Left ventricle myocardium inferior (tissue), 1 donor: ENCODE data around the gene CD302. TPM values are rescaled to one million over a fixed set of nuclear protein-coding genes. Genes with fewer than 3 reads are reported as not detected.

Experiments used
- DNase-seq: peaks from one replicate; pipeline ENCODE4 v3.0.0-alpha.2; 2020
- H3K27ac ChIP-seq: fragments of 200-600 bp; replicated peaks from 2 replicates; pipeline ENCODE4 v1.8.0; 2021
- H3K27me3 ChIP-seq: fragments of 200-600 bp; 2 replicates; pipeline ENCODE4 v1.8.0; 2021; ENCODE audit warnings: low read depth
- H3K36me3 ChIP-seq: fragments of 200-600 bp; 2 replicates; pipeline ENCODE4 v1.8.0; 2021
- H3K4me1 ChIP-seq: fragments of 200-600 bp; 2 replicates; pipeline ENCODE4 v1.8.0; 2021
- H3K4me3 ChIP-seq: fragments of 200-600 bp; 2 replicates; pipeline ENCODE4 v1.8.0; 2021; ENCODE audit warnings: mild to moderate bottlenecking, moderate library complexity
- H3K9me3 ChIP-seq: fragments of 200-600 bp; replicated peaks from 2 replicates; pipeline ENCODE4 v1.8.0; 2021
- CTCF ChIP-seq: fragments of 200-600 bp; IDR thresholded peaks from 2 replicates; pipeline ENCODE4 v1.8.0; 2021; ENCODE audit warnings: antibody characterized with exemption, mild to moderate bottlenecking, borderline replicate concordance
- intact Hi-C: fragments of 100-400 bp; cut with micrococcal nuclease; formaldehyde crosslinking; loops from one replicate; pipeline ENCODE4 v1.11.0; 2022
- total RNA-seq: library from RNA; stranded (reverse); fragmentation: NEBNext Ultra II Directional; extraction: Animal tissue kit (Norgen Biotek cat#: 25700); gene quantifications from one replicate; pipeline ENCODE4 v1.2.1, GENCODE V29; 2021
- donor health status: DM: no; HTN: yes; CAD: no; lungs with severe emphysema.

CD302 gene
- total RNA-seq, 1 donor from 2014 or later = 17.2 TPM

- Histone ChIP-seq H3K27me3 (no peaks in the 10 kb centered on the region), H3K4me1 (peaks cover 53% of the 10 kb centered on the region), H3K36me3 (peaks cover 79% of the 10 kb centered on the region), H3K9me3 (no peaks in the 10 kb centered on the region), H3K27ac (no peak overlapping the region), H3K4me3 (no peak overlapping the region)
- no peak for TF ChIP-seq CTCF
- intact Hi-C loops = no loop called here
- no peak for DNase-seq
These were observed 37.7 kb downstream of the CD302 start for GRCh38 chr2:159760326-159760725.

GRCh38 chr2:159759577-159759976 lies 38.4 kb downstream of the CD302 start:
- peaks cover 74% of the 10 kb centered on the region for H3K36me3 ChIP-seq
- H3K27me3 ChIP-seq = no peaks in the 10 kb centered on the region
- intact Hi-C loops = no loop called here
- TF ChIP-seq CTCF = no peak
- H3K9me3 ChIP-seq = no peaks in the 10 kb centered on the region
- H3K27ac ChIP-seq = no peak overlapping the region
- peaks cover 60% of the 10 kb centered on the region for H3K4me1 ChIP-seq
- H3K4me3 ChIP-seq = no peak overlapping the region
- DNase-seq = no peak

GRCh38 chr2:159758686-159759085 lies 39.3 kb downstream of the CD302 start:
- intact Hi-C loops = no loop called here
- TF ChIP-seq CTCF = no peak

GRCh38 chr2:159758239-159758638 lies 39.8 kb downstream of the CD302 start:
- Histone ChIP-seq H3K9me3 (no peaks in the 10 kb centered on the region), H3K36me3 (peaks cover 67% of the 10 kb centered on the region), H3K27me3 (no peaks in the 10 kb centered on the region), H3K4me3 (no peak overlapping the region), H3K27ac (no peak overlapping the region), H3K4me1 (peaks cover 73% of the 10 kb centered on the region)
- no peak for TF ChIP-seq CTCF
- intact Hi-C loops = no loop called here
- no peak for DNase-seq

More at GRCh38 chr2:159758686-159759085, 39.3 kb downstream of the CD302 start:
- H3K9me3 ChIP-seq = no peaks in the 10 kb centered on the region
- peaks cover 69% of the 10 kb centered on the region for H3K4me1 ChIP-seq
- DNase-seq = no peak
- peaks cover 71% of the 10 kb centered on the region for H3K36me3 ChIP-seq
- H3K27me3 ChIP-seq = no peaks in the 10 kb centered on the region
- no peak overlapping the region for H3K4me3 ChIP-seq
- peak overlapping the region; percentile 7 for H3K27ac ChIP-seq

GRCh38 chr2:159755788-159756187 lies 42.2 kb downstream of the CD302 start:
- no peaks in the 10 kb centered on the region for H3K27me3 ChIP-seq
- intact Hi-C loops = no loop called here
- H3K27ac ChIP-seq = peak overlapping the region; percentile 47
- H3K4me3 ChIP-seq = no peak overlapping the region
- peak; percentile 2 for TF ChIP-seq CTCF
- DNase-seq = no peak
- peaks cover 60% of the 10 kb centered on the region for H3K36me3 ChIP-seq
- H3K9me3 ChIP-seq = no peaks in the 10 kb centered on the region
- peaks cover 85% of the 10 kb centered on the region for H3K4me1 ChIP-seq

- no peaks in the 10 kb centered on the region for H3K9me3 ChIP-seq
- peaks cover 60% of the 10 kb centered on the region for H3K36me3 ChIP-seq
- peaks cover 86% of the 10 kb centered on the region for H3K4me1 ChIP-seq
- H3K27ac ChIP-seq = peak overlapping the region; percentile 47
- intact Hi-C loops = no loop called here
- no peak overlapping the region for H3K4me3 ChIP-seq
- no peak for DNase-seq
- H3K27me3 ChIP-seq = no peaks in the 10 kb centered on the region
- TF ChIP-seq CTCF = no peak
These were observed 43.0 kb downstream of the CD302 start for GRCh38 chr2:159755014-159755413.
